Smooth muscle cell (in vitro differentiated cells): Measurements from ENCODE around the gene UNC119B. TPM values are rescaled to one million over a fixed set of nuclear protein-coding genes. Genes with fewer than 3 reads are reported as not detected.

Source experiments
- DNase-seq: peaks from one replicate; lab custom pipeline; 2025; ENCODE audit not compliant: unreplicated experiment; lab: John Stamatoyannopoulos, UW
- H2AFZ ChIP-seq: fragments of 200-600 bp; sonication (generic); 2 replicates; pipeline ENCODE4 v1.6.0; 2016; ENCODE audit warnings: antibody characterized with exemption, low read depth, mild to moderate bottlenecking
- H3F3A ChIP-seq: fragments of 200-600 bp; sonication (generic); 2 replicates; pipeline ENCODE4 v1.6.0; 2017; ENCODE audit warnings: antibody characterized with exemption, low read depth
- H3K27ac ChIP-seq: fragments of 200-600 bp; sonication (generic); 2 replicates; pipeline ENCODE4 v1.5.1; 2016; ENCODE audit warnings: low read depth, mild to moderate bottlenecking
- H3K27me3 ChIP-seq: fragments of 200-600 bp; sonication (generic); 2 replicates; pipeline ENCODE4 v1.6.1; 2016; ENCODE audit warnings: low read depth, mild to moderate bottlenecking
- H3K36me3 ChIP-seq: fragments of 200-600 bp; sonication (generic); 2 replicates; pipeline ENCODE4 v1.5.1; 2016; ENCODE audit warnings: low read depth
- H3K4me1 ChIP-seq: fragments of 200-600 bp; sonication (generic); 2 replicates; pipeline ENCODE4 v1.5.1; 2016; ENCODE audit warnings: low read depth
- H3K4me2 ChIP-seq: fragments of 200-600 bp; sonication (generic); 2 replicates; pipeline ENCODE4 v1.6.0; 2016; ENCODE audit warnings: mild to moderate bottlenecking
- H3K4me3 ChIP-seq: fragments of 200-600 bp; sonication (generic); 2 replicates; pipeline ENCODE4 v1.5.1; 2016; ENCODE audit warnings: mild to moderate bottlenecking
- H3K79me2 ChIP-seq: fragments of 200-600 bp; sonication (generic); 2 replicates; pipeline ENCODE4 v1.6.0; 2016; ENCODE audit warnings: low read depth, mild to moderate bottlenecking
- H3K9ac ChIP-seq: fragments of 200-600 bp; sonication (generic); 2 replicates; pipeline ENCODE4 v1.6.0; 2016; ENCODE audit warnings: low read depth
- H3K9me3 ChIP-seq: fragments of 200-600 bp; sonication (generic); replicated peaks from 2 replicates; pipeline ENCODE4 v1.5.1; 2016; ENCODE audit warnings: low read depth
- H4K20me1 ChIP-seq: fragments of 200-600 bp; sonication (generic); 2 replicates; pipeline ENCODE4 v1.6.0; 2016; ENCODE audit warnings: low read depth
- WGBS: methylation state at CpG from one replicate; pipeline ENCODE4 v1.1.7; 2016; ENCODE audit warnings: low lambda C conversion rate; 5-methylcytosine and 5-hydroxymethylcytosine counted together
- polyA plus RNA-seq: library from polyadenylated mRNA; unstranded; fragments of >200 nt; fragmentation: Nextera tagmentation; extraction: Ambion mirVana; gene quantifications from 2 replicates; pipeline ENCODE4 v1.2.1, GENCODE V29; 2016
- total RNA-seq: library from RNA; depleted of rRNA; stranded (reverse); fragments of >200 nt; gene quantifications from 2 replicates; pipeline ENCODE4 v1.2.3, GENCODE V29; 2014
- TF ChIP-seq, protein P1 (sequence below): fragments of 200-600 bp; sonication (generic); IDR thresholded peaks from 2 replicates; pipeline ENCODE4 v1.5.1; 2017; ENCODE audit warnings: borderline replicate concordance, mild to moderate bottlenecking, antibody characterized with exemption; ENCODE audit not compliant: insufficient read depth, poor library complexity, severe bottlenecking

The UNC119B gene
- total and polyA plus RNA-seq, 2 experiments from 2014 or later, result 9.8 to 18.9 TPM

DNA sequence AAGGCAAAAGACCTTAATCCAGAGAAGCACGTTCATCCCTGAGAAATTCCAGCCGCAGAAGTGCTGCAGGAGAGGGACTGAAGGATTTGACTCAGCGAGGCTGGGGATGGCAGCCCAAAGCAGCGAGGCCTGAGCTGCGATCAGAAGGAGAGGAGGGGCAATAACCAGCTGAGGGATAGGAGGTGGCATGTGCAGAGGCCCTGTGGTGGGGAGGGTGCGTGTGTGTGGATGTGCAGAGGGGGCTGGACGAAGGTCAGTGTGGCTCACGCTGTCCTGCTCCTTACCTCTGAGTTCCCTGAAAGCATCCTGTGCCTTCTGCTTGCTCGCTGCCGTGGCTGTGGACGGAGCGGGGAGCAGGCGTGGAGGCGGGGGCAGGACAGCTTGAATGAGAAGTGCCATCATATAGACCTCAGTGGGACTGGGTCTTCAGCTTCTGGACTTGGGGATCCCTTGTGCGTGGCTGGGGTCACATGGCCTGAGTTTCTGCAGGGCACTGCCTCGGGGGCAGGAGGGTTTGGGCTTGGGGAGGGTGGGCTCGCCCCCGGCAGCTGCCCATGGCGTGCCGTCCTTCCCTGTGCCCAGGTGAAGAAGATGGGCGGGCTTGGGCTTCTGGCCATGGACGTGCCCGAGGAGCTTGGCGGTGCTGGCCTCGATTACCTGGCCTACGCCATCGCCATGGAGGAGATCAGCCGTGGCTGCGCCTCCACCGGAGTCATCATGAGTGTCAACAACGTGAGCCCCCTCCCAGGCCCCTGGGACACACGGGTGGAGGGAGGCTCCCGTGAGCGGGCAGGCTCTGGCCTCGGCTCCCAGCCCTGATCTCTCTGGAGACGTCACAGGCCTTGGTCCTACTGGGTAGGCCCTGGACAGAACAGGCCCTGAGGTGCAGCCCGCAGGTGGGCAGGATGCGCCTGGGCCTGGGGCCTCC is 26.4 kb downstream of the UNC119B start:
- Histone ChIP-seq H3K4me3 (no peak overlapping the region), H3K27ac (no peak overlapping the region), H3K36me3 (no peaks in the 10 kb centered on the region), H3K9me3 (no peaks in the 10 kb centered on the region), H3K9ac (no peak overlapping the region), H2AFZ (no peak overlapping the region), H3K4me1 (no peaks in the 10 kb centered on the region), H3F3A (no peaks in the 10 kb centered on the region), H3K79me2 (no peaks in the 10 kb centered on the region), H4K20me1 (no peaks in the 10 kb centered on the region), H3K27me3 (no peaks in the 10 kb centered on the region), H3K4me2 (no peak overlapping the region)
- WGBS, result 93% methylated on average over 30 of the region's 38 CpGs
- TF ChIP-seq, protein P1, sequence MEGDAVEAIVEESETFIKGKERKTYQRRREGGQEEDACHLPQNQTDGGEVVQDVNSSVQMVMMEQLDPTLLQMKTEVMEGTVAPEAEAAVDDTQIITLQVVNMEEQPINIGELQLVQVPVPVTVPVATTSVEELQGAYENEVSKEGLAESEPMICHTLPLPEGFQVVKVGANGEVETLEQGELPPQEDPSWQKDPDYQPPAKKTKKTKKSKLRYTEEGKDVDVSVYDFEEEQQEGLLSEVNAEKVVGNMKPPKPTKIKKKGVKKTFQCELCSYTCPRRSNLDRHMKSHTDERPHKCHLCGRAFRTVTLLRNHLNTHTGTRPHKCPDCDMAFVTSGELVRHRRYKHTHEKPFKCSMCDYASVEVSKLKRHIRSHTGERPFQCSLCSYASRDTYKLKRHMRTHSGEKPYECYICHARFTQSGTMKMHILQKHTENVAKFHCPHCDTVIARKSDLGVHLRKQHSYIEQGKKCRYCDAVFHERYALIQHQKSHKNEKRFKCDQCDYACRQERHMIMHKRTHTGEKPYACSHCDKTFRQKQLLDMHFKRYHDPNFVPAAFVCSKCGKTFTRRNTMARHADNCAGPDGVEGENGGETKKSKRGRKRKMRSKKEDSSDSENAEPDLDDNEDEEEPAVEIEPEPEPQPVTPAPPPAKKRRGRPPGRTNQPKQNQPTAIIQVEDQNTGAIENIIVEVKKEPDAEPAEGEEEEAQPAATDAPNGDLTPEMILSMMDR, result no peak
- no peak for DNase-seq

DNA sequence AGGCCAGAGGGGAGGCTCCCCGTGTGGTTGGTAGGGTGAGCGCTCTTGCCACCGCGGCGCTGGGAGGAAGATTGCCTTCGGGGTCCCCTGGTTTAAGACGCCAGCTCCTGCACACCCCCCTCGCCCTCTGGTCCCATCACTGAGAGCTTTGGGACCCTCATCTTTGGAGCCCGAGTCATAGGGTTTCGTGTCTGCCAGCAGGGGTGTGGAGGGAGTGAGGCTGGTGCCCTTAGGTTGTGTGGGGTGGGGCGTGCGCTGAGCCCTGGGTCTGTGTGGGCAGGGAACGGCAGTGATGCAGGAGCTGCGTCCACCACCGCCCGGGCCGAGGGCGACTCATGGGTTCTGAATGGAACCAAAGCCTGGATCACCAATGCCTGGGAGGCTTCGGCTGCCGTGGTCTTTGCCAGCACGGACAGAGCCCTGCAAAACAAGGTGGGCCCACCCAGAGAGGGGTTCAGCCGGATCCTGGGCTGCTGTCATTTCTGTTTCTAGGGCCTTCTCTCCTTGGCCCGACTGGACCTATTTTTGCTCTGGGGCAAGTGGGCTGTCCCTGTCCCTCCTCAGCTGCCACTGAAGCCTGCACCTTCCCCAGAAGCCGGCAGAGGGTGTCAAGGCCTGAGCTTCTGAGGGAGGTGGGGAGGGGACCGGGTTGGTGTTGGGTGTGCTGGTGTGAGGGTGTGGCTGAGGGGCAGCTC is 27.4 kb downstream of the UNC119B start:
- TF ChIP-seq, protein P1, result no peak
- Histone ChIP-seq H3K27me3 (no peaks in the 10 kb centered on the region), H3K4me3 (no peak overlapping the region), H3K9me3 (no peaks in the 10 kb centered on the region), H3K27ac (no peak overlapping the region), H3F3A (no peaks in the 10 kb centered on the region), H2AFZ (no peak overlapping the region), H3K79me2 (no peaks in the 10 kb centered on the region), H3K36me3 (no peaks in the 10 kb centered on the region), H3K4me2 (no peak overlapping the region), H3K4me1 (no peaks in the 10 kb centered on the region), H3K9ac (no peak overlapping the region), H4K20me1 (no peaks in the 10 kb centered on the region)
- DNase-seq, result no peak
- whole genome bisulfite sequencing, result 85% methylated on average over 22 of the region's 25 CpGs

DNA sequence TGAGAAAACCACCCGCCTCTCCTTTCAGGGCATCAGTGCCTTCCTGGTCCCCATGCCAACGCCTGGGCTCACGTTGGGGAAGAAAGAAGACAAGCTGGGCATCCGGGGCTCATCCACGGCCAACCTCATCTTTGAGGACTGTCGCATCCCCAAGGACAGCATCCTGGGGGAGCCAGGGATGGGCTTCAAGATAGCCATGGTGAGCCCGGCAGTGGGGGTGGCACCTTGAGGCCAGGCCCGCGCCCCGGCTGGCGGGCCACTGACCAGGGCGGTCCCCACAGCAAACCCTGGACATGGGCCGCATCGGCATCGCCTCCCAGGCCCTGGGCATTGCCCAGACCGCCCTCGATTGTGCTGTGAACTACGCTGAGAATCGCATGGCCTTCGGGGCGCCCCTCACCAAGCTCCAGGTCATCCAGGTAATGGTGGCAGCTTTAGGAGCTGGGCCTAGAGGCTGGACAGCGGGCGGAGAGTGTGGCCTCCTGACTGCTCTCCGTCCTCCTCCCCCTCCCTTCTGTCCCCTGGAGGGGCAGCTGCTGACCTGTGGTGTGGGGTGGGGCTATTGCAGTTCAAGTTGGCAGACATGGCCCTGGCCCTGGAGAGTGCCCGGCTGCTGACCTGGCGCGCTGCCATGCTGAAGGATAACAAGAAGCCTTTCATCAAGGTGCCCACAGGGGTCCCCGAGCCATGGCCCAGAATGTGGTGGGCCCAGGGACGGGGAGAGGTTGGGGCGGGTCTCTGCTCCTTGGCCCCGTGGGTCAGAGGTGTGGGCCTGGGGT is 28.2 kb downstream of the UNC119B start:
- WGBS, result 94% methylated on average over 29 of the region's 31 CpGs
- Histone ChIP-seq H3F3A (no peaks in the 10 kb centered on the region), H3K27me3 (no peaks in the 10 kb centered on the region), H3K9ac (no peak overlapping the region), H3K79me2 (no peaks in the 10 kb centered on the region), H3K4me1 (no peaks in the 10 kb centered on the region), H3K27ac (no peak overlapping the region), H4K20me1 (no peaks in the 10 kb centered on the region), H2AFZ (no peak overlapping the region), H3K9me3 (no peaks in the 10 kb centered on the region), H3K36me3 (no peaks in the 10 kb centered on the region), H3K4me2 (no peak overlapping the region), H3K4me3 (no peak overlapping the region)
- DNase-seq, result no peak
- TF ChIP-seq, protein P1, result no peak
